Heart left ventricle (tissue), 16 donors: ENCODE results near the gene TNNI3K. TPM values are rescaled to one million over a fixed set of nuclear protein-coding genes. Genes with fewer than 3 reads are reported as not detected.
A peak's percentile ranks its signal among the peaks of the same experiment; 100 is the strongest.

Experiments used
- ATAC-seq, 4 donors: fragments of 200-7000 bp; cut with Tn5 transposase; one replicate each; pipeline ENCODE4 v1.9.1; 2020 to 2022; ENCODE audit warnings: moderate library complexity in 4 of 4, mild to moderate bottlenecking in 3 of 4, moderate number of reproducible peaks in 1 of 4
- DNase-seq, 5 donors: peaks; one replicate each; pipeline ENCODE4 v3.0.0-alpha.2; 2020
- H3K27ac ChIP-seq, 12 donors: fragments of 200-600 bp; sonication (generic) in 4 of 12; one replicate each; pipeline versions ENCODE4 v1.5.0 to v1.8.0; 2016 to 2022; ENCODE audit warnings: mild to moderate bottlenecking in 2 of 12
- H3K27me3 ChIP-seq, 9 donors: fragments of 200-600 bp; sonication (generic) in 2 of 9; one replicate each; pipeline versions ENCODE4 v1.5.1 to v1.8.0; 2016 to 2022; ENCODE audit warnings: mild to moderate bottlenecking in 3 of 9
- H3K36me3 ChIP-seq, 9 donors: fragments of 200-600 bp; sonication (generic) in 2 of 9; one replicate each; pipeline versions ENCODE4 v1.5.0 to v1.8.0; 2018 to 2022; ENCODE audit warnings: mild to moderate bottlenecking in 2 of 9
- H3K4me1 ChIP-seq, 12 donors: fragments of 200-600 bp; sonication (generic) in 4 of 12; one replicate each; pipeline versions ENCODE4 v1.5.0 to v1.8.0; 2016 to 2022; ENCODE audit warnings: mild to moderate bottlenecking in 3 of 12
- H3K4me3 ChIP-seq, 12 donors: fragments of 200-600 bp; sonication (generic) in 4 of 12; one replicate each; pipeline versions ENCODE4 v1.5.0 to v1.8.0; 2017 to 2022; ENCODE audit warnings: mild to moderate bottlenecking in 9 of 12, moderate library complexity in 4 of 12
- H3K9me3 ChIP-seq, 12 donors: fragments of 200-600 bp; sonication (generic) in 4 of 12; one replicate each; pipeline versions ENCODE4 v1.5.0 to v1.8.0; 2016 to 2022; ENCODE audit warnings: mild to moderate bottlenecking in 1 of 12
- POLR2A ChIP-seq, 2 donors: fragments of 450-650 bp; IDR thresholded peaks; one replicate each; pipeline ENCODE4 v1.6.1; 2017; ENCODE audit warnings: antibody characterized with exemption in 2 of 2, mild to moderate bottlenecking in 2 of 2, moderate library complexity in 2 of 2
- WGBS, 4 donors: extraction: QIAGEN DNeasy Blood & Tissue Kit in 2 of 4; methylation state at CpG; one replicate each; pipeline versions ENCODE4 v1.1.5 to v1.1.7; 2013 to 2018; 5-methylcytosine and 5-hydroxymethylcytosine counted together
- intact Hi-C, 10 donors: fragments of 100-400 bp; cut with DNase I; formaldehyde crosslinking; loops; one replicate each; pipeline versions ENCODE4 v1.11.1 to v1.14.2; 2022
- polyA plus RNA-seq, 2 donors: library from polyadenylated mRNA; stranded (reverse); fragments of 200-250 nt; gene quantifications; one replicate each; pipeline ENCODE4 v1.2.3, GENCODE V29; 2013
- total RNA-seq, 9 donors: library from RNA; depleted of rRNA in 2 of 9; stranded (reverse); fragments of >200 nt in 2 of 9; fragmentation: NEBNext Ultra II Directional in 3 of 9; extraction: Animal tissue kit (Norgen Biotek cat#: 25700) in 3 of 9; gene quantifications; one replicate each; pipeline versions ENCODE4 v1.1.0 to v1.2.4, GENCODE V29; 2016 to 2023
- TF ChIP-seq, protein P1 (sequence below), 12 donors: fragments of 200-600 bp; sonication (generic) in 4 of 12; IDR thresholded peaks; one replicate each; pipeline versions ENCODE4 v1.5.0 to v1.8.0; 2018 to 2022; ENCODE audit warnings: antibody characterized with exemption in 12 of 12, mild to moderate bottlenecking in 5 of 12
- donor health status: ischemic (EF 13 %, LVEDD 7.1; RV severe dilation, severe dysfunction).
- donor health status: healthy with polysubstance abuse.
- donor health status: DM: no; HTN: yes; CAD: no.
- donor health status: DM: no; HTN: no; CAD: no.
- donor health status: ischemic (EF 25% LVEDD 6.9; RV normal size, moderate dysfunction).
- donor health status: ischemic (EF 25% LVEDD 5.7; RV mildly dilated, moderate dysfunction).
- donor health status: healthy.
- donor health status: DM: yes; HTN: yes; CAD: no.
- donor health status: ischemic (EF 35%, LVEDD 5.7; RV mildly dilated, moderate dysfunction).
- donor health status: nonischemic (EF 11% LVEDD 7.7; RV severe dilation, severe dysfunction).
- donor health status: DM: yes; HTN: yes; CAD: no.
- donor health status: PGD.
- donor health status: ischemic (EF 29% LVEDD 5.4; RV normal size, mild dysfunction).
- donor health status: nonischemic (EF 23%, LVEDD 6.1; RV moderate dilation, normal function).

TNNI3K gene
- total and polyA plus RNA-seq, 11 donors: 11.5 to 108 (median 59.9) TPM

DNA sequence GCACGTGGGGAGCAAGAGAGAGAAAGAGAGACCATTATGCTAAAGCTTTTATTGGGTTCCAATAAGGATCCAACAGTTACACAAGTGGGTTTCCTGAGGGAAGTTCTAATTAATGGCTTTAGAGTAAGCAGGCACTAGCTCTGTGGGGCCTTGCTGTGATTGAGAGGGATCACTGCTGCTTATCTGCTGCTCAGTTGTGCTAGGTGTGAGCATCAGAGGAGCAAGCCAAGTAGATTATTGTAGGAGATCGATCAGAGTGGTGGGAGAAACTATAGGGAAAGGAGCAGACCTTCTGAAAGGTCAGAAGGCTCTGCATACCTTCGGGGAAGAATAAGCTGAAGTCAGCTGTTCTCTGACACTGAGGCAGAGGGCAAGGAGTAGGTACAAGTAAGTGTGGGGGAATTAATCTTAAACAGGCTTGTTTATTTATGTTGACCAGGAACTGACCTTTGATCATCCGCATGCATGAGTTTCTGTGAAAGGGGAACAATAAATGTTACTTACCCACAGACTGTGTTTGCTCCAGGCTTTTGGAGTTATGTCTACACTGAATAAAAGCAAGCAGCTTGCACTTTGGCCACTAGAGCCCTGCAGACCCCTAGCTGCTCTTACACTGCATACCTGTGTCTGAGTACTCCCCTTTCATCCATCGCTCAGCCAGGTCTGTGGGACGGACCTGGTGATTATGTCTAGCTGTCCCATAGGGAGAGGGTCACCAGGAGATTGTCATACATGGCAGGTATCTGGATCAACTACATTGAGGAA lies 89.7 kb downstream of the TNNI3K start:
- H3K27ac ChIP-seq: peak overlapping the region in 5 of 12 donors; percentile 4 to 53 (median 17)
- DNase-seq: no peak

GRCh38 chr1:74328851-74329250 lies 93.7 kb downstream of the TNNI3K start:
- Histone ChIP-seq H3K4me1 (peaks cover 0 to 8% (median 3%) of the 10 kb centered on the region in 12 donors), H3K36me3 (peaks cover 0 to 18% (median 0%) of the 10 kb centered on the region in 9 donors), H3K9me3 (no peaks in the 10 kb centered on the region), H3K4me3 (no peak overlapping the region), H3K27ac (no peak overlapping the region), H3K27me3 (no peaks in the 10 kb centered on the region)
- intact Hi-C loops: no loop called here
- ATAC-seq (no peak), DNase-seq (no peak)
- TF ChIP-seq, protein P1, sequence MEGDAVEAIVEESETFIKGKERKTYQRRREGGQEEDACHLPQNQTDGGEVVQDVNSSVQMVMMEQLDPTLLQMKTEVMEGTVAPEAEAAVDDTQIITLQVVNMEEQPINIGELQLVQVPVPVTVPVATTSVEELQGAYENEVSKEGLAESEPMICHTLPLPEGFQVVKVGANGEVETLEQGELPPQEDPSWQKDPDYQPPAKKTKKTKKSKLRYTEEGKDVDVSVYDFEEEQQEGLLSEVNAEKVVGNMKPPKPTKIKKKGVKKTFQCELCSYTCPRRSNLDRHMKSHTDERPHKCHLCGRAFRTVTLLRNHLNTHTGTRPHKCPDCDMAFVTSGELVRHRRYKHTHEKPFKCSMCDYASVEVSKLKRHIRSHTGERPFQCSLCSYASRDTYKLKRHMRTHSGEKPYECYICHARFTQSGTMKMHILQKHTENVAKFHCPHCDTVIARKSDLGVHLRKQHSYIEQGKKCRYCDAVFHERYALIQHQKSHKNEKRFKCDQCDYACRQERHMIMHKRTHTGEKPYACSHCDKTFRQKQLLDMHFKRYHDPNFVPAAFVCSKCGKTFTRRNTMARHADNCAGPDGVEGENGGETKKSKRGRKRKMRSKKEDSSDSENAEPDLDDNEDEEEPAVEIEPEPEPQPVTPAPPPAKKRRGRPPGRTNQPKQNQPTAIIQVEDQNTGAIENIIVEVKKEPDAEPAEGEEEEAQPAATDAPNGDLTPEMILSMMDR (IDR thresholded peaks at IDR 0.05): no peak
- no peak for TF ChIP-seq POLR2A (IDR thresholded peaks at IDR 0.05)

More for the DNA sequence above, 89.7 kb downstream of the TNNI3K start:
- no peaks in the 10 kb centered on the region for H3K36me3 ChIP-seq
- no peaks in the 10 kb centered on the region for H3K27me3 ChIP-seq
- WGBS, 4 donors: 77 to 80% (median 79%) methylated on average over 6 of the region's 6 CpGs
- ATAC-seq: peak in 1 of 4 donors; percentile 11
- peaks cover 0 to 22% (median 14%) of the 10 kb centered on the region in 12 donors for H3K4me1 ChIP-seq
- H3K9me3 ChIP-seq: no peaks in the 10 kb centered on the region
- intact Hi-C loops: no loop called here
- H3K4me3 ChIP-seq: no peak overlapping the region
- TF ChIP-seq POLR2A (IDR thresholded peaks at IDR 0.05): no peak
- TF ChIP-seq, protein P1 (IDR thresholded peaks at IDR 0.05): no peak

DNA sequence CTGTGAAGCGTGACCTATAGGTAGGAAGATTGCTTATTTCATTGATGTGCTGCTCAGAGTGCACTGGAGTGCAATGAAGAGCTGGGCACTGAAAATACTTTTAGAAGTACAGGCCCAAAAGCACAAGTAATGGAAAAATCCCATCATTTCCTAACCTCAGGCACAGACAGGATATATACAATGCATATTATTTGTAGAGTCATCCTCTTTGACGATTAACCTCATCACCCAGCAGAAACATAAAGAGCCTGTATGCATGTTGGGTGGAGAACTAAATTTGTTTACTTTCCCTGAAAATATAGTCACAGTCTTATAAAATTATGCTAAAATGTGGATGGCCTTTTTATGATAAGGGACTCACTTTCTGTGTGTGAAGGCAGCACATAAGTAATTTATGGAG lies 98.1 kb downstream of the TNNI3K start:
- Histone ChIP-seq H3K4me1 (no peaks in the 10 kb centered on the region), H3K27me3 (no peaks in the 10 kb centered on the region), H3K36me3 (peaks cover 0 to 32% (median 10%) of the 10 kb centered on the region in 9 donors), H3K9me3 (no peaks in the 10 kb centered on the region), H3K4me3 (no peak overlapping the region), H3K27ac (no peak overlapping the region)
- WGBS, 4 donors: 71 to 85% (median 78%) methylated on average over 2 of the region's 2 CpGs
- DNase-seq (no peak), ATAC-seq (no peak)
- intact Hi-C loops: no loop called here
- TF ChIP-seq POLR2A (IDR thresholded peaks at IDR 0.05): no peak
- TF ChIP-seq, protein P1 (IDR thresholded peaks at IDR 0.05): no peak

- no peaks in the 10 kb centered on the region for H3K9me3 ChIP-seq
- no peak overlapping the region for H3K27ac ChIP-seq
- ATAC-seq: no peak
- peaks cover 0 to 32% (median 10%) of the 10 kb centered on the region in 9 donors for H3K36me3 ChIP-seq
- H3K4me1 ChIP-seq: no peaks in the 10 kb centered on the region
- TF ChIP-seq POLR2A (IDR thresholded peaks at IDR 0.05): no peak
- TF ChIP-seq, protein P1 (IDR thresholded peaks at IDR 0.05): no peak
- DNase-seq: no peak
- intact Hi-C loops: no loop called here
- no peak overlapping the region for H3K4me3 ChIP-seq
- H3K27me3 ChIP-seq: no peaks in the 10 kb centered on the region
These were observed 99.0 kb downstream of the TNNI3K start for GRCh38 chr1:74334147-74334546.
